HepG2 (cell line): ENCODE measurements around the gene PUS7. TPM values are rescaled to one million over a fixed set of nuclear protein-coding genes. Genes with fewer than 3 reads are reported as not detected.

Experiments used
- HNRNPK ChIP-seq: fragments of 200-400 bp; formaldehyde crosslinking; IDR thresholded peaks from 2 replicates; pipeline ENCODE4 v1.6.1; 2018; ENCODE audit warnings: low read length, low read depth, moderate library complexity, mild to moderate bottlenecking; ENCODE audit not compliant: poor library complexity, severe bottlenecking
- HOXA9 ChIP-seq: sonication (generic); formaldehyde crosslinking; IDR thresholded peaks from 2 replicates; pipeline ENCODE4 v1.8.1; 2022; ENCODE audit warnings: missing genetic modification reagents, mild to moderate bottlenecking, moderate library complexity, borderline replicate concordance
- KAT7 ChIP-seq: IDR thresholded peaks from 2 replicates; pipeline ENCODE4 v1.6.1; 2018; ENCODE audit warnings: borderline replicate concordance, missing compliant biosample characterization
- SAFB2 ChIP-seq: sonication (generic); formaldehyde crosslinking; IDR thresholded peaks from 2 replicates; pipeline ENCODE4 v1.5.1; 2020; ENCODE audit warnings: missing genetic modification reagents, low read depth, mild to moderate bottlenecking, borderline replicate concordance
- SP140L ChIP-seq: sonication (generic); formaldehyde crosslinking; IDR thresholded peaks from 2 replicates; pipeline ENCODE4 v1.4.0; 2020; ENCODE audit warnings: missing genetic modification reagents, borderline replicate concordance
- ZNF619 ChIP-seq: sonication (generic); formaldehyde crosslinking; IDR thresholded peaks from 2 replicates; pipeline ENCODE4 v1.4.0; 2020; ENCODE audit warnings: mild to moderate bottlenecking, missing genetic modification reagents
- polyA plus RNA-seq, 8 experiments: library from polyadenylated mRNA; depleted of rRNA in 3 of 8; stranded (reverse) in 7 of 8; unstranded in 1 of 8; fragments of >200 nt; fragmentation: Illumina TruSeq in 4 of 8; extraction: Trizol in 4 of 8; gene quantifications; 2 replicates each; pipeline versions ENCODE4 v1.2.1 to v1.2.3, GENCODE V29; 2011 to 2016; ENCODE audit warnings: low read depth in 4 of 8, missing spikeins in 1 of 8, mixed read lengths in 1 of 8; ENCODE audit not compliant: insufficient read depth in 1 of 8
- total RNA-seq, 5 experiments: library from RNA; depleted of rRNA; stranded (reverse); fragments of >200 nt; fragmentation: Illumina TruSeq; extraction: Trizol; gene quantifications; 2 replicates each; pipeline ENCODE4 v1.2.3, GENCODE V29; 2016; ENCODE audit warnings: low read depth in 1 of 5
- TF ChIP-seq, protein P1 (sequence below): sonication (generic); formaldehyde crosslinking; IDR thresholded peaks from 2 replicates; pipeline ENCODE4 v1.5.1; 2020; ENCODE audit warnings: missing genetic modification reagents, mild to moderate bottlenecking, borderline replicate concordance
- TF ChIP-seq, protein P2 (sequence below), 2 experiments: sonication (generic) in 1 of 2; formaldehyde crosslinking in 1 of 2; IDR thresholded peaks; 2 replicates each; pipeline versions ENCODE4 v1.4.0 to v1.6.1; 2018 to 2020; ENCODE audit warnings: missing genetic modification reagents in 2 of 2, borderline replicate concordance in 1 of 2, low read depth in 1 of 2, mild to moderate bottlenecking in 1 of 2, missing biosample characterization in 1 of 2
- TF ChIP-seq, protein P3 (sequence below): sonication (generic); formaldehyde crosslinking; IDR thresholded peaks from 2 replicates; pipeline ENCODE4 v1.4.0; 2020; ENCODE audit warnings: missing genetic modification reagents, low read depth, mild to moderate bottlenecking, borderline replicate concordance
- TF ChIP-seq, protein P4 (sequence below): sonication (generic); formaldehyde crosslinking; IDR thresholded peaks from 2 replicates; pipeline ENCODE4 v1.4.0; 2020; ENCODE audit warnings: mild to moderate bottlenecking, missing genetic modification reagents
- TF ChIP-seq, protein P5 (sequence below): IDR thresholded peaks from 2 replicates; pipeline ENCODE4 v1.6.1; 2016
- TF ChIP-seq, protein P6 (sequence below): IDR thresholded peaks from 2 replicates; pipeline ENCODE4 v1.6.1; 2016; ENCODE audit warnings: missing genetic modification reagents, missing compliant biosample characterization
- TF ChIP-seq, protein P7 (sequence below): fragments of 450-650 bp; IDR thresholded peaks from 2 replicates; pipeline ENCODE4 v1.6.1; 2017

Gene PUS7
- total and polyA plus RNA-seq, 2 of the 13 experiments (the other 11 are each of a cell fraction or from before 2014, with no cell fraction given): 14.4 to 41.2 TPM

DNA sequence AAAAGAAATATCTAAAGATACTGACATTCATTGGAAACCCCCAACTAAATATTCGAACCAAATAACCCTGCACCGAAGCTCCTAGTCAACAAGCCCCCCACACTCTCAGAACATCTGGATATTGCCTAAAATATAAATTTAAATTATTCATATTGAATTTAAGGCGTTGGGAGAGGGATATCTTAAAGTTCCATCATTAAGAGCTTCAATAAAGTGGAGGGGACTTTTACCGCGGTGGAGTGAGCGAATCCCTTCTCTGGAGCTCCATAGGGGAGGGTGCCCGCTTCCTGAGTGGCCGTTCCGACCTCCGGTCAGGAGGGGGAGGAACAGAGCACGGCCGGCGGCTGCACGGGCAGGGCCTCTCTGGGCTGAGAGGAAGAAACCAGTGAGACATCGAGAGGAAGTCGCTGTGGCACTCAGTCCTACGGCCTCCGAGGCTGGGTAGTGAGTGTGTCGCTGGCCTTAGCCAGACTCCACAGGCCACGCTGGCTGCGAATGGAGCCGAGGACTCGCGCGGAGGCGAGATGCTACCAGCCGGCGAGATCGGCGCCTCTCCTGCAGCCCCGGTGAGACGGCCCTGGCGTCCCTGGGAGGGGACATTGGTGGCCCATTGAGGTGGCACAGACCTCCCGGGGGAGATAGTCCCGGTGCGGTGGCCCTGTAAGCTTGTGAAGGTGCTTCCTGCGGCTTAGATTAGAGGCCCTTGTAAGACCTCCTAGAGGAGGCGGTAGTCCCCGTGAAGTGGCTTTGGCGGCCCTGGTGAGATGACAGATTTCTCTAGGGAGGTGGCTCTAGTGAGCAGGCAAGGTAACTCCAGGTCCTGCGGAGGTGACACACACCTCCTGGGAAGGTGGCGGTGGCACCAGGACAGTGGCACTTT, 10.0 kb upstream of the PUS7 start, which contains the start of gene RINT1 (continued):
- TF ChIP-seq, protein P1, sequence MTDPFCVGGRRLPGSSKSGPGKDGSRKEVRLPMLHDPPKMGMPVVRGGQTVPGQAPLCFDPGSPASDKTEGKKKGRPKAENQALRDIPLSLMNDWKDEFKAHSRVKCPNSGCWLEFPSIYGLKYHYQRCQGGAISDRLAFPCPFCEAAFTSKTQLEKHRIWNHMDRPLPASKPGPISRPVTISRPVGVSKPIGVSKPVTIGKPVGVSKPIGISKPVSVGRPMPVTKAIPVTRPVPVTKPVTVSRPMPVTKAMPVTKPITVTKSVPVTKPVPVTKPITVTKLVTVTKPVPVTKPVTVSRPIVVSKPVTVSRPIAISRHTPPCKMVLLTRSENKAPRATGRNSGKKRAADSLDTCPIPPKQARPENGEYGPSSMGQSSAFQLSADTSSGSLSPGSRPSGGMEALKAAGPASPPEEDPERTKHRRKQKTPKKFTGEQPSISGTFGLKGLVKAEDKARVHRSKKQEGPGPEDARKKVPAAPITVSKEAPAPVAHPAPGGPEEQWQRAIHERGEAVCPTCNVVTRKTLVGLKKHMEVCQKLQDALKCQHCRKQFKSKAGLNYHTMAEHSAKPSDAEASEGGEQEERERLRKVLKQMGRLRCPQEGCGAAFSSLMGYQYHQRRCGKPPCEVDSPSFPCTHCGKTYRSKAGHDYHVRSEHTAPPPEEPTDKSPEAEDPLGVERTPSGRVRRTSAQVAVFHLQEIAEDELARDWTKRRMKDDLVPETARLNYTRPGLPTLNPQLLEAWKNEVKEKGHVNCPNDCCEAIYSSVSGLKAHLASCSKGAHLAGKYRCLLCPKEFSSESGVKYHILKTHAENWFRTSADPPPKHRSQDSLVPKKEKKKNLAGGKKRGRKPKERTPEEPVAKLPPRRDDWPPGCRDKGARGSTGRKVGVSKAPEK (CRISPR knock-in tag): 0 out of 2 replicates have a peak, but pooled peaks have one; percentile 47
- TF ChIP-seq ZNF619 (CRISPR knock-in tag) (peak; percentile 31; the same call in 1 of the 2 replicates), HOXA9 (CRISPR knock-in tag) (peak; percentile 85), KAT7 (peak; percentile 93), HNRNPK (no peak), SP140L (CRISPR knock-in tag) (0 out of 2 replicates have a peak, but pooled peaks have one; percentile 17), SAFB2 (CRISPR knock-in tag) (peak; percentile 93)
- TF ChIP-seq, protein P2, sequence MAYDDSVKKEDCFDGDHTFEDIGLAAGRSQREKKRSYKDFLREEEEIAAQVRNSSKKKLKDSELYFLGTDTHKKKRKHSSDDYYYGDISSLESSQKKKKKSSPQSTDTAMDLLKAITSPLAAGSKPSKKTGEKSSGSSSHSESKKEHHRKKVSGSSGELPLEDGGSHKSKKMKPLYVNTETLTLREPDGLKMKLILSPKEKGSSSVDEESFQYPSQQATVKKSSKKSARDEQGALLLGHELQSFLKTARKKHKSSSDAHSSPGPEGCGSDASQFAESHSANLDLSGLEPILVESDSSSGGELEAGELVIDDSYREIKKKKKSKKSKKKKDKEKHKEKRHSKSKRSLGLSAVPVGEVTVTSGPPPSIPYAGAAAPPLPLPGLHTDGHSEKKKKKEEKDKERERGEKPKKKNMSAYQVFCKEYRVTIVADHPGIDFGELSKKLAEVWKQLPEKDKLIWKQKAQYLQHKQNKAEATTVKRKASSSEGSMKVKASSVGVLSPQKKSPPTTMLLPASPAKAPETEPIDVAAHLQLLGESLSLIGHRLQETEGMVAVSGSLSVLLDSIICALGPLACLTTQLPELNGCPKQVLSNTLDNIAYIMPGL (CRISPR knock-in tag; IDR thresholded peaks at IDR 0.05; ENCODE audit: borderline replicate concordance in 1 of 2, low read depth in 1 of 2): peak; percentile 95 to 97
- TF ChIP-seq, protein P3, sequence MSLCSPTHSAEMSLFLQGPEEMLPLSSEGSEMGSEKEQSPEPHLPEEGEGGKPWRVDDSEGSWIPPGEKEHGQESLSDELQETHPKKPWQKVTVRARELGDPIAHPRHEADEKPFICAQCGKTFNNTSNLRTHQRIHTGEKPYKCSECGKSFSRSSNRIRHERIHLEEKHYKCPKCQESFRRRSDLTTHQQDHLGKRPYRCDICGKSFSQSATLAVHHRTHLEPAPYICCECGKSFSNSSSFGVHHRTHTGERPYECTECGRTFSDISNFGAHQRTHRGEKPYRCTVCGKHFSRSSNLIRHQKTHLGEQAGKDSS (CRISPR knock-in tag): peak; percentile 85; the same call in 1 of the 2 replicates
- TF ChIP-seq, protein P4, sequence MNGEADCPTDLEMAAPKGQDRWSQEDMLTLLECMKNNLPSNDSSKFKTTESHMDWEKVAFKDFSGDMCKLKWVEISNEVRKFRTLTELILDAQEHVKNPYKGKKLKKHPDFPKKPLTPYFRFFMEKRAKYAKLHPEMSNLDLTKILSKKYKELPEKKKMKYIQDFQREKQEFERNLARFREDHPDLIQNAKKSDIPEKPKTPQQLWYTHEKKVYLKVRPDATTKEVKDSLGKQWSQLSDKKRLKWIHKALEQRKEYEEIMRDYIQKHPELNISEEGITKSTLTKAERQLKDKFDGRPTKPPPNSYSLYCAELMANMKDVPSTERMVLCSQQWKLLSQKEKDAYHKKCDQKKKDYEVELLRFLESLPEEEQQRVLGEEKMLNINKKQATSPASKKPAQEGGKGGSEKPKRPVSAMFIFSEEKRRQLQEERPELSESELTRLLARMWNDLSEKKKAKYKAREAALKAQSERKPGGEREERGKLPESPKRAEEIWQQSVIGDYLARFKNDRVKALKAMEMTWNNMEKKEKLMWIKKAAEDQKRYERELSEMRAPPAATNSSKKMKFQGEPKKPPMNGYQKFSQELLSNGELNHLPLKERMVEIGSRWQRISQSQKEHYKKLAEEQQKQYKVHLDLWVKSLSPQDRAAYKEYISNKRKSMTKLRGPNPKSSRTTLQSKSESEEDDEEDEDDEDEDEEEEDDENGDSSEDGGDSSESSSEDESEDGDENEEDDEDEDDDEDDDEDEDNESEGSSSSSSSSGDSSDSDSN: peak; percentile 88
- TF ChIP-seq, protein P5, sequence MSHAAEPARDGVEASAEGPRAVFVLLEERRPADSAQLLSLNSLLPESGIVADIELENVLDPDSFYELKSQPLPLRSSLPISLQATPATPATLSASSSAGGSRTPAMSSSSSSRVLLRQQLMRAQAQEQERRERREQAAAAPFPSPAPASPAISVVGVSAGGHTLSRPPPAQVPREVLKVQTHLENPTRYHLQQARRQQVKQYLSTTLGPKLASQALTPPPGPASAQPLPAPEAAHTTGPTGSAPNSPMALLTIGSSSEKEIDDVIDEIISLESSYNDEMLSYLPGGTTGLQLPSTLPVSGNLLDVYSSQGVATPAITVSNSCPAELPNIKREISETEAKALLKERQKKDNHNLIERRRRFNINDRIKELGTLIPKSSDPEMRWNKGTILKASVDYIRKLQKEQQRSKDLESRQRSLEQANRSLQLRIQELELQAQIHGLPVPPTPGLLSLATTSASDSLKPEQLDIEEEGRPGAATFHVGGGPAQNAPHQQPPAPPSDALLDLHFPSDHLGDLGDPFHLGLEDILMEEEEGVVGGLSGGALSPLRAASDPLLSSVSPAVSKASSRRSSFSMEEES (CRISPR knock-in tag): peak; percentile 67
- TF ChIP-seq, protein P6, sequence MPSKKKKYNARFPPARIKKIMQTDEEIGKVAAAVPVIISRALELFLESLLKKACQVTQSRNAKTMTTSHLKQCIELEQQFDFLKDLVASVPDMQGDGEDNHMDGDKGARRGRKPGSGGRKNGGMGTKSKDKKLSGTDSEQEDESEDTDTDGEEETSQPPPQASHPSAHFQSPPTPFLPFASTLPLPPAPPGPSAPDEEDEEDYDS: peak; percentile 84; the same call in 1 of the 2 replicates
- TF ChIP-seq, protein P7, sequence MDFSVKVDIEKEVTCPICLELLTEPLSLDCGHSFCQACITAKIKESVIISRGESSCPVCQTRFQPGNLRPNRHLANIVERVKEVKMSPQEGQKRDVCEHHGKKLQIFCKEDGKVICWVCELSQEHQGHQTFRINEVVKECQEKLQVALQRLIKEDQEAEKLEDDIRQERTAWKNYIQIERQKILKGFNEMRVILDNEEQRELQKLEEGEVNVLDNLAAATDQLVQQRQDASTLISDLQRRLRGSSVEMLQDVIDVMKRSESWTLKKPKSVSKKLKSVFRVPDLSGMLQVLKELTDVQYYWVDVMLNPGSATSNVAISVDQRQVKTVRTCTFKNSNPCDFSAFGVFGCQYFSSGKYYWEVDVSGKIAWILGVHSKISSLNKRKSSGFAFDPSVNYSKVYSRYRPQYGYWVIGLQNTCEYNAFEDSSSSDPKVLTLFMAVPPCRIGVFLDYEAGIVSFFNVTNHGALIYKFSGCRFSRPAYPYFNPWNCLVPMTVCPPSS: no peak
